Common myeloid progenitor, CD34-positive (primary cell): ENCODE measurements around the gene LRP1B.

ENCODE experiments used
- CTCF ChIA-PET: fragments of 350-600 bp; sonication (Branson Sonifier 250); formaldehyde crosslinking; loops from one replicate; lab custom pipeline; 2021; ENCODE audit warnings: antibody characterized with exemption; lab: Charles Lee
- POLR2A ChIA-PET: fragments of 350-600 bp; sonication (Branson Sonifier 250); formaldehyde crosslinking; loops from one replicate; lab custom pipeline; 2021; ENCODE audit warnings: antibody characterized with exemption; lab: Charles Lee
- DNase-seq, 3 donors: peaks; one replicate each; pipeline versions ENCODE4 v3.0.0 to v3.0.0-alpha.2; 2013
- H3K27ac ChIP-seq, 2 experiments: 1 replicate in 1 of 2; 2 replicates in 1 of 2; pipeline ENCODE4 v1.7.0; 2013; ENCODE audit warnings: inconsistent platforms in 2 of 2, low read length in 2 of 2, mild to moderate bottlenecking in 2 of 2, low read depth in 1 of 2, moderate library complexity in 1 of 2; ENCODE audit not compliant: severe bottlenecking in 2 of 2, insufficient read depth in 1 of 2, poor library complexity in 1 of 2
- H3K27me3 ChIP-seq, 5 experiments: replicated peaks in 2 of 5; 1 replicate in 3 of 5; 2 replicates in 2 of 5; pipeline versions ENCODE4 v1.6.1 to v1.7.0; 2013; ENCODE audit warnings: low read length in 4 of 5, mild to moderate bottlenecking in 2 of 5, moderate library complexity in 2 of 5, inconsistent platforms in 1 of 5; ENCODE audit not compliant: insufficient read depth in 5 of 5, control insufficient read depth in 4 of 5
- H3K36me3 ChIP-seq, 4 experiments: 1 replicate in 2 of 4; 2 replicates in 2 of 4; pipeline versions ENCODE4 v1.6.1 to v1.7.0; 2013; ENCODE audit warnings: low read length in 3 of 4, control low read depth in 1 of 4, mild to moderate bottlenecking in 1 of 4; ENCODE audit not compliant: control insufficient read depth in 4 of 4, insufficient read depth in 4 of 4
- H3K4me1 ChIP-seq, 4 experiments: 1 replicate in 3 of 4; 2 replicates in 1 of 4; pipeline versions ENCODE4 v1.6.1 to v1.7.1; 2013; ENCODE audit warnings: low read length in 3 of 4, mild to moderate bottlenecking in 3 of 4, control low read depth in 1 of 4, inconsistent platforms in 1 of 4, moderate library complexity in 1 of 4; ENCODE audit not compliant: control insufficient read depth in 4 of 4, insufficient read depth in 4 of 4; ENCODE audit errors: control extremely low read depth in 1 of 4
- H3K4me3 ChIP-seq, 7 experiments: 1 replicate in 4 of 7; 2 replicates in 3 of 7; pipeline versions ENCODE4 v1.5.1 to v1.7.0; 2013; ENCODE audit warnings: mild to moderate bottlenecking in 7 of 7, low read length in 6 of 7, moderate library complexity in 6 of 7, inconsistent platforms in 2 of 7, low read depth in 2 of 7, control low read depth in 1 of 7; ENCODE audit not compliant: insufficient read depth in 4 of 7, control insufficient read depth in 1 of 7; ENCODE audit errors: extremely low read depth in 1 of 7
- H3K9me3 ChIP-seq, 5 experiments: 1 replicate in 4 of 5; 2 replicates in 1 of 5; pipeline versions ENCODE4 v1.6.1 to v1.7.1; 2013; ENCODE audit warnings: low read length in 4 of 5, mild to moderate bottlenecking in 2 of 5, inconsistent platforms in 1 of 5, low read depth in 1 of 5, moderate library complexity in 1 of 5; ENCODE audit not compliant: control insufficient read depth in 4 of 5, insufficient read depth in 2 of 5; ENCODE audit errors: control extremely low read depth in 1 of 5
- WGBS: methylation state at CpG from one replicate; pipeline ENCODE4 v1.1.5; 2013; ENCODE audit not compliant: insufficient coverage; 5-methylcytosine and 5-hydroxymethylcytosine counted together

LRP1B gene

DNA sequence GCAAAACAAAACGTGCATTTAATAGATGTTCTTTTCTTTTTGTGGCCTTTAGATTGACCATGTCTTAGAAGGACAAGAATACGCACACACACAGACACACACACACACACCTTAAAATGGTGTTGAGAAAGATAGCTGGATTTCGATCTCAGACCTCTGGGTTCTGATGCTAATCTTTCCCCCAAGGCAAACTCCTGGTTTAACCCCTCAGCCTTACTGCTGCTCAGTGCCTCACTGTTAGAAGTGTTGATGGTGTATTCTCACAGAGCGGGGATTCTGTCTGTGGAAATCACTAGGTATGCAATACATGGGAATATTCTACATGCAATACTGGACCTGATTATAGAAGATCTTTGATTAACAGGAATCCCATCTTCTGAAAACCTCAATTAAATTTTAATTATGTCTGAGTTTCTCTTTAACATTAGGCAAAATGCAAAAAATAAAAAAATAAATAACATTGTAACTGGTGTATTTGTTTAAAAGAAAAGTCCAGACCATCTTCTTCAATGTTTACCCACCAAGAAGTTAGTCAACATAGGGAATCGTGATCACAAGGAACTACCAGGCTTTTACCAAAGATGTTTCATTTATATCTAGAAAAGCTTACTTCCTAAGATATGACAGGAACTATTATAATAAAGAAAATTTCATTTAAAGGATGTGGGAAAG, 613.5 kb downstream of the LRP1B start:
- Histone ChIP-seq H3K9me3 (no peaks in the 10 kb centered on the region), H3K27me3 (no peaks in the 10 kb centered on the region), H3K4me3 (no peak overlapping the region), H3K36me3 (no peaks in the 10 kb centered on the region), H3K4me1 (no peaks in the 10 kb centered on the region), H3K27ac (no peak overlapping the region)
- ChIA-PET CTCF (interaction anchor here (0.9 kb wide), 1 partner anchor 9 kb away, joined by 5 read pairs; no protein-coding TSS in a partner anchor), POLR2A (no interaction called here)
- DNase-seq = no peak
- no CpG with 5 or more reads among the region's 5 CpGs for WGBS

DNA sequence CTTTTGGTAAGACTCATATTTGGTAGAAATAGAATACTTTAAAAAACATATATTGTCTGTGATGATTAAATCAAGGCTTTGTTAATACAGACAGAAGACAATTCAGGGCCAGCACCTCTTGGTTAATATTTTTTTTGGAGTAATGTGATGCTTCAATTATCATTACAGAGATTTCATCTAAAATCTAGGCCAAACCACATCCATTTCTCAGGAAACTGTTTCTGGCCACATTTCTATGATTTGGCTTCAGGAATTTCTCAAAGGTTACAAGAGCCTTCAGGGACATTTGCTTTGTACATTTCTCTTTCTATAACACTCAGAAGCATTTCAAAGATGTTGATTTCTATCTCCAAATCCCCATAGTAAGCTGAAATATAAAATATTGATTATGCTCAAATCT, 614.9 kb downstream of the LRP1B start:
- Histone ChIP-seq H3K27ac (no peak overlapping the region), H3K4me1 (no peaks in the 10 kb centered on the region), H3K36me3 (no peaks in the 10 kb centered on the region), H3K4me3 (no peak overlapping the region), H3K9me3 (no peaks in the 10 kb centered on the region), H3K27me3 (no peaks in the 10 kb centered on the region)
- ChIA-PET POLR2A (no interaction called here), CTCF (interaction anchor here (1.0 kb wide), 1 partner anchor 11 kb away, joined by 3 read pairs; no protein-coding TSS in a partner anchor)
- no peak for DNase-seq

DNA sequence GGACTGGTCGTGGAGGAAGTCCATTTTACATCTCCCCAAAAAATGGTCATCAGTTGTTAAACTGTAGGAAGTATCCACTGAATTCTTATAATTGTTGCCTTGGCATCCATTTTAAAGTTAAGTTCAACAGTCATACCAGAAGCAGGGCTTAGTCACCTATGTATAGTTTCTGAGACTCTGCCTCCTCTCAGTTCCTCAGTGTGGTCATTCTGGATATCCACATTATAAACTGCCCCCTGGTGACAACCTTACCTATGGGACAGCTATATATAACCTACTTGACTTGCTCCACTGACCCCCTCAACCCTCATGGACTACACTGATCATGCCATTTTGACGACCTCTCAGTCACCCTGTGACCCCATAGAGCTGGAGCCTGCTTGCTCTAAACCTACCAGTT, 617.0 kb downstream of the LRP1B start:
- no peak overlapping the region for H3K27ac ChIP-seq
- CTCF ChIA-PET = interaction anchor here (0.5 to 1.0 kb wide), 2 partner anchors 11 to 33 kb away, joined by 3 read pairs; no protein-coding TSS in a partner anchor
- H3K36me3 ChIP-seq = no peaks in the 10 kb centered on the region
- DNase-seq = no peak
- no peaks in the 10 kb centered on the region for H3K9me3 ChIP-seq
- H3K4me1 ChIP-seq = no peaks in the 10 kb centered on the region
- no peak overlapping the region for H3K4me3 ChIP-seq
- 0% methylated on average over 1 of the region's 2 CpGs for WGBS
- no peaks in the 10 kb centered on the region for H3K27me3 ChIP-seq
- POLR2A ChIA-PET = no interaction called here

DNA sequence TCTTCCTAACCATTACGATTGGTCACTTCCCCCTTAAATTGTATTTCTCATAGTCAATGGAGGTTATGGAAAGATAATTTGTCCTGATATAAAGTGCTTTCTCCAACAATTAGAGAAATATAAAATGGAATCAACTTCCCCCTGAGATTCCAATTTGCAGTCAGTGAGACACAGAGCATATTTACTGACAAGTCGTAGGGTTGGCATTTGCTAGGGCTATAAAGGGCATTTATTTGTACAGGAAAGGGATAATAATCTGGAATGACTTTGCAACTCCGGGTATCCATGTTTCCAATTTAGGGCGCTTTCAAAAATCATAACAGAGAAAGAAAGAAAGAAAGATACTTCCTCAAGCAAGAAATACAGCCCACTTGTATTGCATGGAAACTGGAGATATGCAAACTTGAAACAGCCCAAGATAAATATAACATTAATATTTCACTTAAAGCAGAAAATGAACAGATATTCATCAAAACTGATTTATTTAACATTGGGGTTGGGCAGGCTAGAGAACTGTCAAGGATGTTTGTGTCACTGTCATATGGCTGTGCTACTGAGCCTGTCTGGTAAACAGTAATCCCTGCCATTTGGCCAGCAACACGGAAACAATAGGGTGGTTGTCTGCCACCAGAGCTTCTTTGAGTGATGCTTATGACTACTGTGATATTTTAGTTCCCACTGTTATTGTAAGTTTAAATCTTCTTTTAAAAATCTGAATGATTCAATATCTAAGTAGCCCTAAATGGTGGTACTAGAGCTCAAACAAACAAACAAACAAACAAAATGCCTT, 621.8 kb downstream of the LRP1B start:
- no peaks in the 10 kb centered on the region for H3K36me3 ChIP-seq
- H3K27me3 ChIP-seq = no peaks in the 10 kb centered on the region
- H3K9me3 ChIP-seq = no peaks in the 10 kb centered on the region
- no peak overlapping the region for H3K27ac ChIP-seq
- ChIA-PET CTCF (no interaction called here), POLR2A (no interaction called here)
- 100% methylated on average over 1 of the region's 5 CpGs for WGBS
- no peak for DNase-seq
- no peaks in the 10 kb centered on the region for H3K4me1 ChIP-seq
- H3K4me3 ChIP-seq = no peak overlapping the region

DNA sequence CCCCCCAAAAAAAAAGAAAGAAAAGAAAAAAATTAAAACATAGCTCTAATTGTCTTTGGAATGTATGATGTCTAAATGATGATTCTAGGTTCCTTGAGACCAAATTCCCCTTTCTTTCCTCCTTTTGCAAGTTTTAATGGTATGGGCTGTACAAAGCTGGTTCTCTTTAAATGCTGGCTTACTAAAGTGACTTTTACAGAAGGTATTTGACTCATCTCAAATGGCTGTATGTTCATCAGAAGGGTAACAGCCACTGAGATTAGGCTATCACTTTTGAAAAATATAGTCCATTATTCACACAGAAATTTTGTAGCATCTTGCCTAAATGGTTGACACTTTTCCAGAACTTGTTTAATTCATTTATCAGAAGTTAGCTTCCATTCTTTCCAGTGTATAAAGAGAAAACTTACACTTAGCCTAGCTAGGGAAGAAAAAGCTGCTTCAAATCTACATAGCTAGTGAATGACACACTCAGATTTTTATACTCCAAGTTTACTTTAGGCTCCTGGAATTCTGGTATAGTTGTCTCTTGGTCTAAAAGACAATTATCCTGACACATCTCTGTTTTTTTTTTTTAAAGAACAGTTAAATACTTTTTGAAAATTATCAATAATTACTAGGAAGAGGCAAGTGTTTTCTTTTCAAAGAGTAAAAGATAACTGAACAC, 622.6 kb downstream of the LRP1B start:
- no peak for DNase-seq
- ChIA-PET POLR2A (no interaction called here), CTCF (interaction anchor here (1.0 kb wide), 1 partner anchor 10 kb away, joined by 5 read pairs; no protein-coding TSS in a partner anchor)
- Histone ChIP-seq H3K4me3 (no peak overlapping the region), H3K36me3 (no peaks in the 10 kb centered on the region), H3K27ac (no peak overlapping the region), H3K4me1 (no peaks in the 10 kb centered on the region), H3K9me3 (no peaks in the 10 kb centered on the region), H3K27me3 (no peaks in the 10 kb centered on the region)

DNA sequence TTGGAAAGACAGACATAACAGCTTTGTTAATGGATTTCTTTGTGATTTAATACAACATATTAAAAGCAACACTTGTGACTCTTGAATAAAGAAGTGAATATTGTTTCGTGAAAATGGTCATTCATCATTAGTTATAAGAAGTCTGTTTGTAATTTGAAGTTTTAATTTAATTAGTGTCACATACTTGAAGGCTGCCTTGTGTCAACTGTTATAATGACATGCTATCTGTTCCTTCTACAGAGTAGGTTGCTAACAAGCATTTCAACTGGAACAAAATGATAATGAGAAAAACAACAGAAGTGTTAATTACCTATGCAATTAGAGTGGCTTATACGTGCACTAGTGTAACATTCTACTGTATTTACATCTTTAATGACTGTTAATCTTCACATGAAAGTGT, 624.7 kb downstream of the LRP1B start:
- CTCF ChIA-PET = interaction anchor here (1.4 kb wide), 1 partner anchor 49 kb away, joined by 3 read pairs; no protein-coding TSS in a partner anchor

More for the DNA sequence above, 624.7 kb downstream of the LRP1B start:
- Histone ChIP-seq H3K4me1 (peaks cover 0 to 7% (median 0%) of the 10 kb centered on the region in 4 experiments), H3K4me3 (no peak overlapping the region), H3K36me3 (no peaks in the 10 kb centered on the region), H3K27me3 (no peaks in the 10 kb centered on the region), H3K27ac (no peak overlapping the region), H3K9me3 (no peaks in the 10 kb centered on the region)
- POLR2A ChIA-PET = no interaction called here
- 100% methylated on average over 1 of the region's 2 CpGs for WGBS
- DNase-seq = no peak
